ENCODE measurements around the gene CYBB. TPM values are rescaled to one million over a fixed set of nuclear protein-coding genes. Genes with fewer than 3 reads are reported as not detected.
"Not testable (repeated sequence)": the region's sequence is repeated elsewhere in the genome, so short reads cannot be mapped to it uniquely, and the experiment has no call there.

The CYBB gene
- total and polyA plus RNA-seq, 2 experiments from 2014 or later = 0.38 to 0.42 TPM

GRCh38 chrX:37759351-37759750 is 20.5 kb upstream of the CYBB start:
- Histone ChIP-seq H3K9me3 (ENCODE audit: low read depth) (no peaks in the 10 kb centered on the region), H3K36me3 (no peaks in the 10 kb centered on the region), H3K27me3 (no peaks in the 10 kb centered on the region), H3K27ac (no peak overlapping the region), H3K4me1 (ENCODE audit: low read depth) (no peaks in the 10 kb centered on the region), H3K4me3 (no peak overlapping the region)
- DNase-seq (ENCODE audit: low read depth in 1 of 2, low spot score in 1 of 2) = no peak
- no peak for TF ChIP-seq CTCF (IDR thresholded peaks at IDR 0.05; ENCODE audit: low read depth, low read length)

- TF ChIP-seq CTCF (IDR thresholded peaks at IDR 0.05; ENCODE audit: low read depth, low read length) = no peak
- H3K4me3 ChIP-seq = no peak overlapping the region
- DNase-seq (ENCODE audit: low read depth in 1 of 2, low spot score in 1 of 2) = no peak
Observed at GRCh38 chrX:37759878-37760418, 19.9 kb upstream of the CYBB start.

DNA sequence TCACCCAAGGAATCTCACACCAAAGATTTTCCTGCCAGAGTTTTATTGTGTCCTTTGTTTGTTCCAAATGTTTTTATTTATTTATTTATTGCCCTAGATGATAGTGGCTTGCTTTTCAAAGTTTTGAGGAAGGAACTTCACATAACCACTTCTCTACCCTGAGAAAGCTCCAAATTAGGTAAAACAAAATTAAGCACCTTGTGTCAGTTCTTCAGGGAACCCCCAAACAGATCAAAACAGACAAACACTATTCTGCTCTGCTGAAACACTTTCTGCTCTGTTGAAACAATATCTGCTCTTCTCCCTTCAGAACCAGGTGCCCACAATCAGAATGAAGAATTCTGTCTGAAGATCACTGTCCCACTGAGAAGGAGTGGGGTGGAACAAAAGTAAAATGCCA is 16.5 kb upstream of the CYBB start:
- H3K27ac ChIP-seq = no peak overlapping the region
- H3K36me3 ChIP-seq = no peaks in the 10 kb centered on the region
- no peaks in the 10 kb centered on the region for H3K4me1 ChIP-seq (ENCODE audit: low read depth)
- no peaks in the 10 kb centered on the region for H3K27me3 ChIP-seq
- no peaks in the 10 kb centered on the region for H3K9me3 ChIP-seq (ENCODE audit: low read depth)
- TF ChIP-seq CTCF (IDR thresholded peaks at IDR 0.05; ENCODE audit: low read depth, low read length) = no peak
- H3K4me3 ChIP-seq = no peak overlapping the region
- no peak for DNase-seq (ENCODE audit: low read depth in 1 of 2, low spot score in 1 of 2)

More at GRCh38 chrX:37759878-37760418, 19.9 kb upstream of the CYBB start:
- H3K9me3 ChIP-seq (ENCODE audit: low read depth) = no peaks in the 10 kb centered on the region
- no peaks in the 10 kb centered on the region for H3K27me3 ChIP-seq
- no peaks in the 10 kb centered on the region for H3K36me3 ChIP-seq
- H3K27ac ChIP-seq = no peak overlapping the region
- H3K4me1 ChIP-seq (ENCODE audit: low read depth) = no peaks in the 10 kb centered on the region

GRCh38 chrX:37765507-37765906 is 14.4 kb upstream of the CYBB start:
- no peaks in the 10 kb centered on the region for H3K27me3 ChIP-seq

DNA sequence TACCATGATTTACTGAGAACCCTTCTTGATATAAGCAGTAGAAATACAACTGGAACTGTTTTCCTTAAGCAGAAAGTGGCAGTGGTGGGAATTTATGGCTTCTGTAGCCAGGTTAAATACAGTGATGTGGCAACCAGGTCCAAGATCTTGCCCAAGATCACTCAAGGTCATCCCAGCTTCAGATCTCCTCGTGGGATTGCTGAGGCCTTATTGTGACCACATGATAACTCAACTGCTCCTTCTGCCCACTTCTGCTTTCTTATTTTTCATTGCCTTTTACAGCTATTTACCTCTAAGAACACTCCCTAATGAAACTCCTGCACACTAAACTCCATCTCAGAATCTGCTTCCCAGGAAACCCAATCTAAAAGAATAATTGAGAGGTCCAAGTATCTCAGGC is 12.4 kb upstream of the CYBB start:
- Histone ChIP-seq H3K4me3 (no peak overlapping the region), H3K9me3 (ENCODE audit: low read depth) (no peaks in the 10 kb centered on the region), H3K4me1 (ENCODE audit: low read depth) (no peaks in the 10 kb centered on the region), H3K27me3 (no peaks in the 10 kb centered on the region), H3K36me3 (no peaks in the 10 kb centered on the region), H3K27ac (no peak overlapping the region)
- TF ChIP-seq CTCF (IDR thresholded peaks at IDR 0.05; ENCODE audit: low read depth, low read length) = no peak
- no peak for DNase-seq (ENCODE audit: low read depth in 1 of 2, low spot score in 1 of 2)

More at GRCh38 chrX:37765507-37765906, 14.4 kb upstream of the CYBB start:
- Histone ChIP-seq H3K4me1 (ENCODE audit: low read depth) (no peaks in the 10 kb centered on the region), H3K4me3 (no peak overlapping the region), H3K9me3 (ENCODE audit: low read depth) (no peaks in the 10 kb centered on the region), H3K27ac (no peak overlapping the region), H3K36me3 (no peaks in the 10 kb centered on the region)
- no peak for DNase-seq (ENCODE audit: low read depth in 1 of 2, low spot score in 1 of 2)
- TF ChIP-seq CTCF (IDR thresholded peaks at IDR 0.05; ENCODE audit: low read depth, low read length) = no peak

GRCh38 chrX:37768866-37769265 is 11.0 kb upstream of the CYBB start:
- not testable (repeated sequence) for H3K4me3 ChIP-seq; H3K36me3 ChIP-seq; H3K9me3 ChIP-seq (ENCODE audit: low read depth); H3K4me1 ChIP-seq (ENCODE audit: low read depth); H3K27ac ChIP-seq; DNase-seq (ENCODE audit: low read depth in 1 of 2, low spot score in 1 of 2); H3K27me3 ChIP-seq
